OCI-LY3 (cell line): ENCODE results near the gene FAM216A.

Source experiments
- H2AFZ ChIP-seq: fragments of 200-600, 300-600 bp; shearing (Covaris generic); 2 replicates; pipeline ENCODE4 v1.6.0; 2014; ENCODE audit warnings: antibody characterized with exemption, low read depth, low read length
- H3K27ac ChIP-seq: fragments of 200-600, 300-600 bp; sonication (generic); 2 replicates; pipeline ENCODE4 v1.5.1; 2014; ENCODE audit warnings: mild to moderate bottlenecking, low read length, moderate library complexity, mixed read lengths
- H3K27me3 ChIP-seq: fragments of 200-600, 300-600 bp; sonication (generic); 2 replicates; pipeline ENCODE4 v1.6.1; 2014; ENCODE audit warnings: low read depth, low read length, mixed read lengths
- H3K36me3 ChIP-seq: fragments of 200-600, 300-600 bp; sonication (generic); replicated peaks from 2 replicates; pipeline ENCODE3; 2014; ENCODE audit warnings: low read depth, low read length, mixed read lengths
- H3K4me1 ChIP-seq: fragments of 300-600, 200-600 bp; sonication (generic); 2 replicates; pipeline ENCODE4 v1.6.1; 2014; ENCODE audit warnings: low read length, mixed read lengths
- H3K4me2 ChIP-seq: fragments of 200-600, 300-600 bp; sonication (generic); 2 replicates; pipeline ENCODE4 v1.6.1; 2014; ENCODE audit warnings: low read length, mixed read lengths
- H3K4me3 ChIP-seq: fragments of 300-600, 200-600 bp; sonication (generic); 2 replicates; pipeline ENCODE4 v1.5.1; 2014; ENCODE audit warnings: antibody characterized with exemption, mild to moderate bottlenecking, low read length, moderate library complexity
- H3K79me2 ChIP-seq: fragments of 300-600, 200-600 bp; shearing (Covaris generic); 2 replicates; pipeline ENCODE4 v1.6.1; 2014; ENCODE audit warnings: mild to moderate bottlenecking, low read length, mixed read lengths
- H3K9ac ChIP-seq: fragments of 300-600, 200-600 bp; shearing (Covaris generic); 2 replicates; pipeline ENCODE4 v1.6.0; 2014; ENCODE audit warnings: mild to moderate bottlenecking, low read length, moderate library complexity
- H3K9me3 ChIP-seq: fragments of 200-600, 300-600 bp; shearing (Covaris generic); 2 replicates; pipeline ENCODE4 v1.6.1; 2014; ENCODE audit warnings: low read length, mixed read lengths; ENCODE audit not compliant: insufficient read depth
- H4K20me1 ChIP-seq: fragments of 200-600, 300-600 bp; sonication (generic); 2 replicates; pipeline ENCODE4 v1.6.1; 2016; ENCODE audit warnings: low read length, mixed read lengths; ENCODE audit not compliant: insufficient read depth
- EZH2phosphoT487 ChIP-seq: fragments of 200-600 bp; shearing (Covaris generic); IDR thresholded peaks from 2 replicates; pipeline ENCODE4 v1.6.1; 2018; ENCODE audit warnings: antibody characterized with exemption, mixed run types, low read depth
- TF ChIP-seq, protein P1 (sequence below): fragments of 200-600, 300-600 bp; sonication (generic); IDR thresholded peaks from 2 replicates; pipeline ENCODE4 v1.5.1; 2014; ENCODE audit warnings: antibody characterized with exemption, low read length, low read depth

FAM216A gene

DNA sequence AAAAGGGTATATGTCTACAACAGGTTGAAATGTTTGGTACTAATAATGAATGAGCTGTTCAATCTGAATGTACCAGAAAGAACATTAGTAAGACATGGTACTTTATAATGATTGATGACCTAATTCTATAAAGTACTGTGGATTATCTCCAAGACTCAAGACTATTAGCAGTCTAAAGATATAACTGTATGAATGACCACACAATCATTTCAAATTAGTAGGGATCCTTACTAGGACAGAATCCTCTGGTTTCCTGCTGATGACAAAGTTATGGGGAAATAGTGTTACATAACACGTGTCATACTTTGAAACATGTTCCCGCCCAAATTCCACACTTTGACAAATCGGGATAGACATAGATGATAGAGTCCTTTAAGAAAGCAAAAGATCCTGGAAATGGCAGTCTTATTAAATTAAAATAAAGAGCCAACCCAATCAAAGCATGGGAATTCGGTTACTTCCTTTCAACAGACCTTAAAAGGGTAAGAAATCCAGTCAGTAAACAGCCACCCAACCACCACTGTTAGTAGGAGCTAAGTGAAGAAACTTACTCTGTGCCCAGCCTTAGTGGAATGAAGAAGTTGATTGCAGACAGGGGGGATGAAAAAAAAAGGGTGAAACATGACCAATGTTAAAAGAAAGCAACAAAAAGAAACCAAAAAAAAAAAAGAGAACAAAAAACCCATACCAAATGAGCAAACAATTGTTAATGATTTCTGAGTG, 30.5 kb downstream of the FAM216A start:
- H3K36me3 ChIP-seq = peaks cover 27% of the 10 kb centered on the region
- no peak overlapping the region for H3K4me2 ChIP-seq
- H3K9ac ChIP-seq = no peak overlapping the region
- TF ChIP-seq EZH2phosphoT487 = no peak
- TF ChIP-seq, protein P1, sequence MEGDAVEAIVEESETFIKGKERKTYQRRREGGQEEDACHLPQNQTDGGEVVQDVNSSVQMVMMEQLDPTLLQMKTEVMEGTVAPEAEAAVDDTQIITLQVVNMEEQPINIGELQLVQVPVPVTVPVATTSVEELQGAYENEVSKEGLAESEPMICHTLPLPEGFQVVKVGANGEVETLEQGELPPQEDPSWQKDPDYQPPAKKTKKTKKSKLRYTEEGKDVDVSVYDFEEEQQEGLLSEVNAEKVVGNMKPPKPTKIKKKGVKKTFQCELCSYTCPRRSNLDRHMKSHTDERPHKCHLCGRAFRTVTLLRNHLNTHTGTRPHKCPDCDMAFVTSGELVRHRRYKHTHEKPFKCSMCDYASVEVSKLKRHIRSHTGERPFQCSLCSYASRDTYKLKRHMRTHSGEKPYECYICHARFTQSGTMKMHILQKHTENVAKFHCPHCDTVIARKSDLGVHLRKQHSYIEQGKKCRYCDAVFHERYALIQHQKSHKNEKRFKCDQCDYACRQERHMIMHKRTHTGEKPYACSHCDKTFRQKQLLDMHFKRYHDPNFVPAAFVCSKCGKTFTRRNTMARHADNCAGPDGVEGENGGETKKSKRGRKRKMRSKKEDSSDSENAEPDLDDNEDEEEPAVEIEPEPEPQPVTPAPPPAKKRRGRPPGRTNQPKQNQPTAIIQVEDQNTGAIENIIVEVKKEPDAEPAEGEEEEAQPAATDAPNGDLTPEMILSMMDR = no peak
- no peak overlapping the region for H3K4me3 ChIP-seq
- H3K4me1 ChIP-seq = peaks cover 18% of the 10 kb centered on the region
- H3K79me2 ChIP-seq = peaks cover 40% of the 10 kb centered on the region
- no peaks in the 10 kb centered on the region for H3K27me3 ChIP-seq
- H3K9me3 ChIP-seq = no peaks in the 10 kb centered on the region
- no peaks in the 10 kb centered on the region for H4K20me1 ChIP-seq
- H3K27ac ChIP-seq = no peak overlapping the region
- H2AFZ ChIP-seq = no peak overlapping the region

DNA sequence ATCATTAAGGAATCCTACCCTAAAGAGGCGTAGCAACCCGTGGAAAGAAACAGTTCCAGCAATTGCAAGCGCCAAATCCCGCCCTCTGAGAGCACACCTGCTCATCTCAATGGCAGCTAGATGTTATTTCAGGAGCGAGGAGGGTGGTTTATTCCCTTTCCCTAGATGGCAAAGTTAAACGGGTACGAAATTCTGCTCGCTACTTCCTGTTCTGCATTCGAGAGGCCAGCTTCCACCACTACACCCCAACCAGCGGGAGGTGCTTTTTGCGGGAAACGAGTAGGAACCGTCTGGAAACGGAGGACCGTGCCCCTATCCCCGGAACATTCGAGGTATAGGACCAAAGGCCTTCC, 32.7 kb downstream of the FAM216A start:
- H3K27me3 ChIP-seq = no peaks in the 10 kb centered on the region
- peaks cover 13% of the 10 kb centered on the region for H3K36me3 ChIP-seq
- H3K4me2 ChIP-seq = peak overlapping the region; percentile 91
- H3K79me2 ChIP-seq = peaks cover 37% of the 10 kb centered on the region
- no peaks in the 10 kb centered on the region for H4K20me1 ChIP-seq
- H2AFZ ChIP-seq = no peak overlapping the region
- peak overlapping the region; percentile 82 for H3K9ac ChIP-seq
- peak overlapping the region; percentile 88 for H3K4me3 ChIP-seq
- H3K27ac ChIP-seq = peak overlapping the region; percentile 47
- H3K9me3 ChIP-seq = no peaks in the 10 kb centered on the region
- H3K4me1 ChIP-seq = peaks cover 18% of the 10 kb centered on the region
- no peak for TF ChIP-seq EZH2phosphoT487
- TF ChIP-seq, protein P1 = no peak

DNA sequence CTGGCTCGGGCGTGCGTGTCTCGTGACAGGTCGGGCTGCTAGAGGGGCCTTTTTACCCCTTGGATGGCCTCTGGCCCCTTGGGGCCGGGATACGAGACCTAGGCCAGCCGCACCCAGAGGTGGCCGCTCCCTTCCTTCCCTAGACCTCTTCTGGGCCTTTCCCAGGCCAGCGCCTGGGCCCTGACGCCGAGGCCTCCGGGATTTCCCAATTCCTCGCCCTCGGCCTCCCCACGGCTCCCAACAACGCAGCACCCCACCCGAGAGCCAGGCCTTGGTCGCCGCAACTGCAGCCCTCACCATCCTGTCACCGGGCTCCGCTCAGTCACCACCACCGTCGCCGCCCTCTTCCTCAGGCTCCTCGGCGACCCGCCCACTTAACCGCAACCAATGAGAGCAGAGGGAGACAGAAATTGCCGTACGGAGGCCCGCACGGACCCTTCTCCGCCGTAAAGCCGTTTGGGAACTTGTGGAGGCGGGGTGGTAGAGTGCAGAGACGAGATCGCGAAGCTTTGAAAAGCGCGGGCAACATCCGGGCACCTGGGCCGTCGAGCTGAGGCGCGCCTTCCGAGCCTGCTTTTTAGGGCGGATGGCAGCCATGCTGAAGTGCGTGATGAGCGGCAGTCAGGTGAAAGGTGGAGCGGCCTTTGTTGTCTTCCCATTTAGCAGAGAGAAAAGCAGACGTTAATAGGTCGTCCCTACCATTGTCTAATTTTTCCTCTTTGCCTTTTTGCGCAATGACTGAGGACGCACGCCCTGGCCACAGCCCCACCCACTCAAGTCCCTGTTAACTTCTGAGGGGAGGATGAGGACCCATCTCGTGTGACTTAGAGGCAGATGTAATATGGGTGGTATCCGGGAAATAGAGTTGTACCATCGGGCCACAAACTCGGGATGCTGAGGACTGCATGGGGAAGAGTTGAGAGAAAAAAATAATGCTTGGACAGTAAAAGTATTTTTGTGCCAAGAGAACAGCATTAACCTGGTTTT, 33.4 kb downstream of the FAM216A start, which contains the start of the genes RAD9B and VPS29:
TSS of gene RAD9B (plus strand) at position 580 of the 987 bp plus-strand sequence. CDS start at position 587, 7 bp downstream.
TSS of gene VPS29 (minus strand) at position 360 of the 987 bp plus-strand sequence. CDS start at position 300, 60 bp downstream.
- Histone ChIP-seq H3K4me2 (peak within 1 kb of the TSS; percentile 91), H3K79me2 (peaks cover 37% of the 10 kb centered on the region), H3K36me3 (peaks cover 9% of the 10 kb centered on the region), H2AFZ (peak within 1 kb of the TSS; percentile 94), H3K27ac (peak within 1 kb of the TSS; percentile 73), H3K9ac (peak within 1 kb of the TSS; percentile 82), H3K4me3 (peak within 1 kb of the TSS; percentile 88), H3K9me3 (no peaks in the 10 kb centered on the region), H4K20me1 (no peaks in the 10 kb centered on the region), H3K4me1 (peaks cover 18% of the 10 kb centered on the region), H3K27me3 (no peaks in the 10 kb centered on the region)
- TF ChIP-seq, protein P1 = no peak
- TF ChIP-seq EZH2phosphoT487 = no peak

DNA sequence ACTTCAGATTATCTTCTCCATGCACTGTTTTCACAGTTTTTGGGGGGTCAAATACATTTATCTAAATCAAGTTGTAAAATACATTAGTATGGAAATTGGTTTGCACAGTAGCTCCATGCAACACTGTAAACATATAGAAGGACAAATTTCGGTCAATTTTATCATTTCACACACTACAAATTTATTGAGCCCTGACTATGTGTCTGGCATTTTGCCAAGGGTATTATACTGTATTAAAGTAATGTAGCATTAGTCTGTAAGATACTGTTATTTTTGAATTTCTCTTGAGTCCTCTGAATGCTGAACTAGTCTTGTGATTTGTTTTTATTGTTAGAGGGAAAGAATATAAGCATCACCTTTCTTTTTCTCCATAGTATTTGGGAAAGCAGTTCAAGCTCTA, 34.8 kb downstream of the FAM216A start:
- Histone ChIP-seq H3K27me3 (no peaks in the 10 kb centered on the region), H2AFZ (no peak overlapping the region), H3K4me2 (no peak overlapping the region), H3K4me1 (peaks cover 22% of the 10 kb centered on the region), H3K27ac (no peak overlapping the region), H3K36me3 (peaks cover 9% of the 10 kb centered on the region), H3K9ac (no peak overlapping the region), H3K79me2 (peaks cover 32% of the 10 kb centered on the region), H4K20me1 (no peaks in the 10 kb centered on the region), H3K9me3 (no peaks in the 10 kb centered on the region), H3K4me3 (no peak overlapping the region)
- TF ChIP-seq, protein P1 = no peak
- TF ChIP-seq EZH2phosphoT487 = no peak
